Colonic mucosa (tissue), 4 donors: ENCODE results near the gene RALGPS1. TPM values are rescaled to one million over a fixed set of nuclear protein-coding genes. Genes with fewer than 3 reads are reported as not detected.

Experiments used
- DNase-seq: peaks from one replicate; pipeline ENCODE4 v3.0.0-alpha.2; 2020
- H3K27ac ChIP-seq: fragments of 200-600 bp; one replicate; pipeline ENCODE4 v1.8.0; 2021
- H3K27me3 ChIP-seq: fragments of 200-600 bp; one replicate; pipeline ENCODE4 v1.8.0; 2021
- H3K36me3 ChIP-seq: fragments of 200-600 bp; one replicate; pipeline ENCODE4 v1.8.0; 2021
- H3K4me1 ChIP-seq: fragments of 200-600 bp; one replicate; pipeline ENCODE4 v1.8.0; 2021; ENCODE audit warnings: mild to moderate bottlenecking
- H3K4me3 ChIP-seq: fragments of 200-600 bp; one replicate; pipeline ENCODE4 v1.8.0; 2021
- H3K9ac ChIP-seq, 2 donors: one replicate each; pipeline ENCODE4 v1.7.0; 2013; ENCODE audit warnings: control low read depth in 2 of 2, low read depth in 2 of 2, low read length in 2 of 2
- H3K9me3 ChIP-seq: fragments of 200-600 bp; one replicate; pipeline ENCODE4 v1.8.0; 2021
- intact Hi-C: fragments of 100-400 bp; cut with DNase I; formaldehyde crosslinking; loops from one replicate; pipeline ENCODE4 v1.14.1; 2022
- total RNA-seq, 2 donors: library from RNA; stranded (reverse); fragmentation: NEBNext Ultra II Directional in 1 of 2; extraction: Animal tissue kit (Norgen Biotek cat#: 25700) in 1 of 2; gene quantifications; one replicate each; pipeline ENCODE4 v1.2.1, GENCODE V29; 2021
- TF ChIP-seq, protein P1 (sequence below): fragments of 200-600 bp; IDR thresholded peaks from one replicate; pipeline ENCODE4 v1.8.0; 2022; ENCODE audit warnings: antibody characterized with exemption, mild to moderate bottlenecking
- donor health status: healthy.
- donor health status: DM: no; HTN: no; CAD: no.
- donor health status: DM: no; HTN: no; CAD: no.

Gene RALGPS1
- total RNA-seq, 2 donors from 2014 or later: 22.6 to 27.2 TPM

DNA sequence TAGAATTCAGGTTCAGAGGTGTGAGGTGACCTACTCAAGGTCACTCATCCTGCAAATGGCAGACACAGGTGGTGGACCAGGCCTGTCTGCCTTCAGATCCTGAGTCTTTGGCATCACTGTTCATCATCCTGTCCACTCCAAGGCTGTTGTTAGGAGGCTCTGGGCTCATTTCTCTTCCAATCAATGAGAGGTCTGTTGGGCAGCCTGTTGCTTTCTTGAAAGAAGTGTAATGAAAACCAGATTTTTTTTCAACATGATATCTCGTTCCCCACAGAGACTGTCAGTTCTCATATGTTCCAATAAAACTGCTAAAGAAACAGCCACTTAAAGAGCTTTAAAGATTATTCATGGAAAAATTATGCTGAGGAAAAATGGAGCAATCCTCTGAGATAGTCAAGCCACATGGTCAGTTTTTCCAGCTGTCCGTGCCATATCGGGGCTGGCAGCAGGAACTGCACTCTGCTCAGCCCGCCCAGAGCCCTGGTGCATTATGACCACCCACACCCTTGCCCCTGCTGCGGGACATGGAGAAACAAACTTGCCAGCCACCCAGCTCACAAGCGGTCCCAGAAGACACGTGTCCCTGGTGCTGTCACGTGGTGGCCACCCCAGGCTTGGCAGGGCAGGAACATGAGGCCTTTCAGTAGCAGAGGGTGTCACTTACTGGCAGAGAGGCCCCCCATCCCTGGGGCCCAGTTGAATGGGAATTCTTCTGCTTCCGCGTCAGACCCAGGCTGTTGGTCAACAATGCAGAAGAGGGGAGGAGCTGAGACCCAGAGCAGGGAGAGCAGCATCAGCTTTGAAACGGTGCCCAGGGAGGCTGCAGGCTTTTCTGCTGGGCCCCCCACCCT, 271.6 kb downstream of the RALGPS1 start:
- Histone ChIP-seq H3K36me3 (no peaks in the 10 kb centered on the region), H3K9ac (no peak overlapping the region), H3K27me3 (no peaks in the 10 kb centered on the region), H3K4me3 (no peak overlapping the region), H3K27ac (peak overlapping the region; percentile 72), H3K4me1 (no peaks in the 10 kb centered on the region), H3K9me3 (no peaks in the 10 kb centered on the region)
- TF ChIP-seq, protein P1, sequence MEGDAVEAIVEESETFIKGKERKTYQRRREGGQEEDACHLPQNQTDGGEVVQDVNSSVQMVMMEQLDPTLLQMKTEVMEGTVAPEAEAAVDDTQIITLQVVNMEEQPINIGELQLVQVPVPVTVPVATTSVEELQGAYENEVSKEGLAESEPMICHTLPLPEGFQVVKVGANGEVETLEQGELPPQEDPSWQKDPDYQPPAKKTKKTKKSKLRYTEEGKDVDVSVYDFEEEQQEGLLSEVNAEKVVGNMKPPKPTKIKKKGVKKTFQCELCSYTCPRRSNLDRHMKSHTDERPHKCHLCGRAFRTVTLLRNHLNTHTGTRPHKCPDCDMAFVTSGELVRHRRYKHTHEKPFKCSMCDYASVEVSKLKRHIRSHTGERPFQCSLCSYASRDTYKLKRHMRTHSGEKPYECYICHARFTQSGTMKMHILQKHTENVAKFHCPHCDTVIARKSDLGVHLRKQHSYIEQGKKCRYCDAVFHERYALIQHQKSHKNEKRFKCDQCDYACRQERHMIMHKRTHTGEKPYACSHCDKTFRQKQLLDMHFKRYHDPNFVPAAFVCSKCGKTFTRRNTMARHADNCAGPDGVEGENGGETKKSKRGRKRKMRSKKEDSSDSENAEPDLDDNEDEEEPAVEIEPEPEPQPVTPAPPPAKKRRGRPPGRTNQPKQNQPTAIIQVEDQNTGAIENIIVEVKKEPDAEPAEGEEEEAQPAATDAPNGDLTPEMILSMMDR: no peak
- intact Hi-C loops: no loop called here
- DNase-seq: peak; percentile 49

DNA sequence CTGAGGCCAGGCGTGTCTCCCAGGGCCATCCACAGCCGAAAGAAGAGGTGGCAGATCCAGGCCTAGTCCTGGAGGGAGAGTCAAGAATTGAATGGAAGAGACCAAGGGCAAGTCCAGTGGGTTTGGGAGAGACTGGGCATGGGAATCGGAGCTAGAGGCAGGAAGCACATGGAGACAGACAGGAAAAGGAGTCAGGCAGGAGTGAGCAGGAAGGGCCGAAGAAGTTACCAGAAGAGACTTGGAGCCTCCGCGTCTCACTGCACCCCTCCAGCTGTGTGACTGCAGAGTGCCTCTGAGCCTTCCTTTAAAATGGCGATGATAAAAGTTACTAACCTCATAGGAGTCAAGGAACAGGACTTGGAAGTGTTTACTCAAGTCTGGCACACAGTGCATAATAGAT, 272.2 kb downstream of the RALGPS1 start:
- no peak for DNase-seq
- H3K36me3 ChIP-seq: no peaks in the 10 kb centered on the region
- TF ChIP-seq, protein P1: no peak
- peak overlapping the region; percentile 72 for H3K27ac ChIP-seq
- H3K9ac ChIP-seq: peak overlapping the region in 1 of 2 donors; percentile 44
- no peaks in the 10 kb centered on the region for H3K9me3 ChIP-seq
- H3K27me3 ChIP-seq: no peaks in the 10 kb centered on the region
- H3K4me1 ChIP-seq: no peaks in the 10 kb centered on the region
- intact Hi-C loops: no loop called here
- no peak overlapping the region for H3K4me3 ChIP-seq

DNA sequence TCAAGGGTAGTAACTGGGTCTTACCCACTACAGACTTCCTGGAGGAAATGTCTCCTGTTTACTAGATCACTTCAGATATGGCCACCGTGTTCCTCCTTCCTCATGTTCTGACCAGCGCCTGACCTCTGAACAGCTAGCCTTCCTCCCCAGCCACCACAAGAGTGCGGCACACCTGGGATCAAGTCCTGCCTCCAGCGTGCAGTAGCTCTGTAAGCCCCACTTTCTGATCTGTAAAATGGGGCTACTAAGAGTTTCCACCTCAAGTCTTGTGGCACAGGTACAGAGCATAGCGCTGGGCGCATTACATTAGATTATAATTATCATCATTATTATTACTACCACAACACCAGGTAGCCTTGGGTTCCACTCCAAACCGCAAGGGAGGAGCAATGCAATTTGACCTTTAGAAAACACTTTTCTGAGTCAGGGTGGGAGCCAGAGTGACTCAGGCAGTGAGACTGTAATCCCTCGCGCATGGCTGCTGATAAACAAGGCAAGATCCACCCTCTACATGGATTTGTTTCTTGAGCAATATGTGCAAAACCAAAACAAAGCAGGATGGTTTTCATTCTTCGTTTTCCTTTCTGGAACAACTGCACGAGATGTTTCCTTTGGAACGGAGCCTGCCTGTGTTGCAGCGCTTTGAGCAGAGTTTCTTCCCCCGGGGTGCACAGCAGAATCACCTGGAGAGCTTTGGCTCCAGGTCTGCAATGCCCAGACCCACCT, 272.8 kb downstream of the RALGPS1 start:
- H3K4me1 ChIP-seq: no peaks in the 10 kb centered on the region
- H3K9me3 ChIP-seq: no peaks in the 10 kb centered on the region
- no peaks in the 10 kb centered on the region for H3K27me3 ChIP-seq
- H3K27ac ChIP-seq: peak overlapping the region; percentile 72
- peak; percentile 45 for DNase-seq
- TF ChIP-seq, protein P1: no peak
- peak overlapping the region in 1 of 2 donors; percentile 44 for H3K9ac ChIP-seq
- intact Hi-C loops: no loop called here
- no peaks in the 10 kb centered on the region for H3K36me3 ChIP-seq
- H3K4me3 ChIP-seq: no peak overlapping the region

DNA sequence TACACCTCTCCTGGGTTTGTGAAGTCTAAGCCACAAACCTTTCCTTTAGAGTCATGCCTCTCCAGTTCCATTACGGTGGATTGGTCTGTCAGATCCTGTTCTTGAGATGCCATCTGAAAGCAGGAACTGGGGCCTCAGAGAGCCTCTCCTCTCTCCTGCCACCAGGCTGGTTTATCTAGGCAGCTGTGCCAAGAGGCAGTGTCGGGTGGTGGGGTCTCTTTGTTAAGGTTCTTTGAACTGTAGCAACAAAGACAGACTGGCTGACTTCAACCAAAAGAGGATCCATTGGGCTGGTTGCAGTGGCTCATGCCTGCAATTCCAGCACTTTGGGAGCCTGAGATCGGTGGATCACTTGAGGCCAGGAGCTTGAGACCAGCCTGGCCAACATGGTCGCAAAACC, 273.8 kb downstream of the RALGPS1 start:
- intact Hi-C loops: no loop called here
- DNase-seq: no peak
- no peaks in the 10 kb centered on the region for H3K9me3 ChIP-seq
- H3K4me3 ChIP-seq: no peak overlapping the region
- H3K36me3 ChIP-seq: no peaks in the 10 kb centered on the region
- no peak overlapping the region for H3K27ac ChIP-seq
- TF ChIP-seq, protein P1: no peak
- no peaks in the 10 kb centered on the region for H3K4me1 ChIP-seq
- H3K9ac ChIP-seq: no peak overlapping the region
- H3K27me3 ChIP-seq: no peaks in the 10 kb centered on the region

DNA sequence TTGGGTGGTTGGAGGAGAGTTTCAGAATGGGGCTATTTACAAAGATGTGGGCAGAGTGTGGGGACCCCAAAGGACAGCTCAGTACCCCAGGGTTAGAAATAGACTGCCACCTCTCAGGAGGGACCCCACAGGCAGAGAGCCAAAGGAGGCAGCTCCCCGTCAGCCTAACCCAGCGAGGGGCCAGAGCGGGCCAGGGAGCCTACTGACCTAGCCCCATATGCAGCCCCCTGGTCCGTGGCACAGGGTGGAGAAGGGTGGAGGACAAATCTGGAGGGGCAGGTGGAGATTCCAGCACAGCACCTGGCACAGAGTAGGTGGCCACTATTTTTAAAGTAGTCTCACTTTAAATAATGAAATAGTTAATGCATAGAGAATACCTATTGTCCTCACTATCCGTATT, 275.0 kb downstream of the RALGPS1 start:
- intact Hi-C loops: loop anchor here (10.0 kb wide), 1 partner anchor 325 kb away; the partner anchor contains the start of gene ZBTB34
- Histone ChIP-seq H3K27ac (no peak overlapping the region), H3K9me3 (no peaks in the 10 kb centered on the region), H3K4me1 (no peaks in the 10 kb centered on the region), H3K4me3 (no peak overlapping the region), H3K27me3 (no peaks in the 10 kb centered on the region), H3K9ac (no peak overlapping the region), H3K36me3 (no peaks in the 10 kb centered on the region)
- TF ChIP-seq, protein P1: no peak
- no peak for DNase-seq
